ENCODE measurements around the gene CER1.

The CER1 gene, protein sequence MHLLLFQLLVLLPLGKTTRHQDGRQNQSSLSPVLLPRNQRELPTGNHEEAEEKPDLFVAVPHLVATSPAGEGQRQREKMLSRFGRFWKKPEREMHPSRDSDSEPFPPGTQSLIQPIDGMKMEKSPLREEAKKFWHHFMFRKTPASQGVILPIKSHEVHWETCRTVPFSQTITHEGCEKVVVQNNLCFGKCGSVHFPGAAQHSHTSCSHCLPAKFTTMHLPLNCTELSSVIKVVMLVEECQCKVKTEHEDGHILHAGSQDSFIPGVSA

DNA sequence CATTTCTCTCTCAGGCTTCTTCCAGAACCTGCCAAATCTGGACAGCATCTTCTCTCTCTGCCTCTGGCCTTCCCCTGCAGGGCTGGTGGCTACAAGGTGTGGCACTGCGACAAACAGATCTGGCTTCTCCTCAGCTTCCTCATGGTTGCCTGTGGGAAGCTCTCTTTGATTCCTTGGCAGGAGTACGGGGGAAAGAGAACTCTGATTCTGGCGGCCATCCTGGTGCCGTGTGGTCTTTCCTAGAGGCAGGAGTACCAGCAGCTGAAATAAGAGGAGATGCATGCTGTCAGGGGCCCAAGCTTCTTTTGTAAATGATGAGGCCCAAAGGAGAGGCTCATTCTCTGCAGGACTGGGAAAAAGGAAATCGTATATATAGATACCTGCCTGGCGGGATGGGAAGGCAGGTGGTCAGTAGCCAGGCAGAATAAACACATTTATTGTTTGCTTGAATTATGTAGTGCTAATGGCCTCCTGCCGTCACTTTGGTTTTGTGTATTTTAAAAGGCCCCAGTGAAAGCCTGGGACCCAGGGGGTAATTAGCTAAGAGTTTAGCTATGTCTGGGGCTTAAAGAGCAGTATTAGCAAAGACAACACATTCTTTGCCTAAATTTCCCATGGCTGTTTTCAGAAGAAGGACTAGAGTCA lies at the start of gene CER1:
TSS of gene CER1 (minus strand) at position 343 of the 645 bp plus-strand sequence. CDS start at position 282, 61 bp downstream.
- DNase-seq (ENCODE audit: low read depth) = no peak
- H3K4me3 ChIP-seq (ENCODE audit: low read depth, low read length) = no peak within 1 kb of the TSS

DNA sequence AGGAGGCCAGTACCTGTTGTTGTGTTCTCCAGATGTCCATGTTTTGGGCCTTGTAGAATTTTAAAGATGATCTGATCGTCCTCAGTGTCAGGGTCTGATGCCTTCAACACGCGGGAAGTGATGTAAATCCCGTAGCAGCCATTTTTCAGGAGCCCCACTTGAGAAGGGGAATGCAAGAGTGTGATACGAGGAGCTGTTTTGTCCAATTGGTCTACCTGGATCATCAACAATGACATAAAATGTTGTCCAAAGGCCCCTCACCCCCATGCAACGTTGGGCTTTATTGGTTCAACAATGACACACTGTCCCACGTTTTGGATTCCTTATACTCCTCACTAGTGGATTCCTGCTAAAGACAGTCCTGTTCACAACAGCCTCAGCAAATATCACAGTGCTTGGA lies 48.1 kb upstream of the CER1 start:
- TF ChIP-seq POLR2A (IDR thresholded peaks at IDR 0.05; ENCODE audit: extremely low read depth, insufficient read length) (no peak), MYC (IDR thresholded peaks at IDR 0.05; ENCODE audit: low read depth, low read length) (no peak)
- TF ChIP-seq, protein P1, sequence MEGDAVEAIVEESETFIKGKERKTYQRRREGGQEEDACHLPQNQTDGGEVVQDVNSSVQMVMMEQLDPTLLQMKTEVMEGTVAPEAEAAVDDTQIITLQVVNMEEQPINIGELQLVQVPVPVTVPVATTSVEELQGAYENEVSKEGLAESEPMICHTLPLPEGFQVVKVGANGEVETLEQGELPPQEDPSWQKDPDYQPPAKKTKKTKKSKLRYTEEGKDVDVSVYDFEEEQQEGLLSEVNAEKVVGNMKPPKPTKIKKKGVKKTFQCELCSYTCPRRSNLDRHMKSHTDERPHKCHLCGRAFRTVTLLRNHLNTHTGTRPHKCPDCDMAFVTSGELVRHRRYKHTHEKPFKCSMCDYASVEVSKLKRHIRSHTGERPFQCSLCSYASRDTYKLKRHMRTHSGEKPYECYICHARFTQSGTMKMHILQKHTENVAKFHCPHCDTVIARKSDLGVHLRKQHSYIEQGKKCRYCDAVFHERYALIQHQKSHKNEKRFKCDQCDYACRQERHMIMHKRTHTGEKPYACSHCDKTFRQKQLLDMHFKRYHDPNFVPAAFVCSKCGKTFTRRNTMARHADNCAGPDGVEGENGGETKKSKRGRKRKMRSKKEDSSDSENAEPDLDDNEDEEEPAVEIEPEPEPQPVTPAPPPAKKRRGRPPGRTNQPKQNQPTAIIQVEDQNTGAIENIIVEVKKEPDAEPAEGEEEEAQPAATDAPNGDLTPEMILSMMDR (IDR thresholded peaks at IDR 0.05; ENCODE audit: low read depth, low read length) = no peak
- TF ChIP-seq, protein P2, sequence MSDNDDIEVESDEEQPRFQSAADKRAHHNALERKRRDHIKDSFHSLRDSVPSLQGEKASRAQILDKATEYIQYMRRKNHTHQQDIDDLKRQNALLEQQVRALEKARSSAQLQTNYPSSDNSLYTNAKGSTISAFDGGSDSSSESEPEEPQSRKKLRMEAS (IDR thresholded peaks at IDR 0.05; ENCODE audit: low read depth, low read length) = no peak
- no peak overlapping the region for H3K4me3 ChIP-seq (ENCODE audit: low read depth, low read length)
- DNase-seq (ENCODE audit: low read depth) = no peak

More for the DNA sequence above, at the start of gene CER1:
- no peak for TF ChIP-seq MYC (IDR thresholded peaks at IDR 0.05; ENCODE audit: low read depth, low read length)
- no peak for TF ChIP-seq POLR2A (IDR thresholded peaks at IDR 0.05; ENCODE audit: extremely low read depth, insufficient read length)

DNA sequence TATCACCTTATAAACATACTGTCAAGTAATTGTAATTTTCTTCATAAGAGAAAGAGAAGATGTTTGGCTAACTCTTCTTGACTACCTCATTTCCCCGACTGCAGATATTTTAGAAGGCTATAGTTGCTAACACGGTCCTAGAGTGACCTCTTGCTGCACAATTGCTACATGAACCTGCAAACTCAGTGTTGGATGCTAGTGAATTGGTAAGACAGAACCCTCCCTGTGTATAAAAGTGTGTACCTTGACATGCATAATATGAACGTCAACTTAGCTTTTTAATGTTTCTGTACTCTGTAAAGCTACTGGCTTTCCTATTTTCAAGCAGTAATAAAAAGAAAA lies 46.7 kb upstream of the CER1 start:
- peak; percentile 59 for DNase-seq (ENCODE audit: low read depth)
- TF ChIP-seq, protein P1 (IDR thresholded peaks at IDR 0.05; ENCODE audit: low read depth, low read length) = peak; percentile 38
- TF ChIP-seq POLR2A (IDR thresholded peaks at IDR 0.05; ENCODE audit: extremely low read depth, insufficient read length) = no peak
- H3K4me3 ChIP-seq (ENCODE audit: low read depth, low read length) = no peak overlapping the region

DNA sequence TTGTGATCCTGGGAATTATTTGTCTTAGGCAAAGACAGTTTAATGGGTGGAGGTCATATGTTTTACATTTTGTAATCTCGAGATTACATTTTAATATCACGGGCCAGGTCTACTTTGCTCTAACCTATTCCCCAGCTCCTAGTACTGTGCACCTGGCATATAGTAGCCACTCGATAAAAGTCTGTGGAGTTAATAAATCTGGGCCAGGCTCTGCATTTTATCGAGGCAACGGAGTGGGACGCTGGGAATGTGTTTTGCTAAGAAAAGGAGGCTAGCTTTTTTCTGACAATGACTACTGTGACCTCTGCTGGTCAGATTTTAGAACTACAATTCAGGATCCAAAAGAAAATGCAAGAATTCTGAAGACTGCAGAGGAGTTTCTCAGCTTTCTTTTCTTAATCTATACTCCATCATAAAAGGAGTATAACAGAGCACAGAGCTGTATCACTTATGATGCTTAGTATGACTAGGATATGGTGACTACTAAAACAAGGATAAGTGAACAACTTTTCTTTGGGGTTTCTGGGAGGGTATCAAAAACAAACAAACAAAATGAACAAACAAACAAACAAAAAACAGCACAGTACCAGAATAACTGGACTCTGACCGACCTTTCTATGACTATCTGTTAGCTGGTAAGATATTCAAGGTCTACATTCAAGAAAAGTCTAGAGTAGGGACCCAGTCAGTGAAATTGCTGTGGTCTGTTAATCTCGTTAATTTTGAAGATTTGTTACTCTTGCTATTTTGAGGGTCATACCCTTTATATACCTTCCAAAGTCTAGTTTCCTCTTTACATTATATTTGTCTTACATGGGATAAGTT lies 46.1 kb upstream of the CER1 start:
- peak; percentile 61 for DNase-seq (ENCODE audit: low read depth)
- no peak overlapping the region for H3K4me3 ChIP-seq (ENCODE audit: low read depth, low read length)
- TF ChIP-seq POLR2A (IDR thresholded peaks at IDR 0.05; ENCODE audit: extremely low read depth, insufficient read length) = no peak
- TF ChIP-seq, protein P1 (IDR thresholded peaks at IDR 0.05; ENCODE audit: low read depth, low read length) = peak; percentile 82
- TF ChIP-seq MYC (IDR thresholded peaks at IDR 0.05; ENCODE audit: low read depth, low read length) = no peak

DNA sequence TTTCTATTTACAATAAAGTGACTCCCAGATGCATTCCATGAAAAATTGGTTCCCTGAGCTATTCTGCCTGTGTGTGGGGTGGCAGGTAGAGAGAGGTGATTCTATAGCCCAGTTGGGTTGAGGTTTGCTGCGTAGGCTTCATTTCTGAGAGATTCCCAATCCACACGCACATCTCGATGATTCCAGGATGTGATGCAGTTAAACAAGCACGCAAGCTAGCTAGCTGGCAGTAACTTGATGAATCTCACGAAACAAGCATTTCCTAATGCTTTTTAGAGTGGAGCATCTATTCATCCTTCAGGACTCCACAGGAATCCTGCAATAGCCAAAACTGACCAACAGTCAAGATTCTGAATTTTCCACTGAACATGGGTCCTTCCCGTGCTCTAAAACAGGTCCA lies 43.8 kb upstream of the CER1 start:
- no peak for TF ChIP-seq POLR2A (IDR thresholded peaks at IDR 0.05; ENCODE audit: extremely low read depth, insufficient read length)
- TF ChIP-seq, protein P2 (IDR thresholded peaks at IDR 0.05; ENCODE audit: low read depth, low read length) = no peak
- TF ChIP-seq MYC (IDR thresholded peaks at IDR 0.05; ENCODE audit: low read depth, low read length) = no peak
- TF ChIP-seq, protein P1 (IDR thresholded peaks at IDR 0.05; ENCODE audit: low read depth, low read length) = no peak
- no peak for DNase-seq (ENCODE audit: low read depth)
- H3K4me3 ChIP-seq (ENCODE audit: low read depth, low read length) = no peak overlapping the region

DNA sequence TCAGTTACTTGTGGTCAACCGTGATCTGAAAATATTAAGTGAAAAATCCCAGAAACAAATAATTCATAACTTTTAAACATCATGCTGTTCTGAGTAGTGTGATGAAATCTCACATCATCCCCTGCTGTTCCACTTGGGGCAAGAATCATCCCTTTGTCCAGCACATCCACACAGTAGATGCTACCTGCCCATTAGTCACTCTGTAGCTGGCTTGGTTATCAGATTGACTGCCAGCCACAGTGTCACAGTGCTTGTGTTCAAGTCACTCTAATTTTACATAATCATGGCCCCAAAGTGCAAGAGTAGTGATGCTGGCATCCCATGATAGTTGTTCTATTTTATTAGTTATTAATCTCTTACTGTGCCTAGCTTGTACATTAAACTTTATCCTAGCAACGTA lies 39.1 kb upstream of the CER1 start:
- no peak for DNase-seq (ENCODE audit: low read depth)
- no peak for TF ChIP-seq POLR2A (IDR thresholded peaks at IDR 0.05; ENCODE audit: extremely low read depth, insufficient read length)
- TF ChIP-seq, protein P2 (IDR thresholded peaks at IDR 0.05; ENCODE audit: low read depth, low read length) = no peak
- no peak for TF ChIP-seq MYC (IDR thresholded peaks at IDR 0.05; ENCODE audit: low read depth, low read length)
- TF ChIP-seq, protein P1 (IDR thresholded peaks at IDR 0.05; ENCODE audit: low read depth, low read length) = no peak
- no peak overlapping the region for H3K4me3 ChIP-seq (ENCODE audit: low read depth, low read length)
